Measurements from ENCODE around the gene RNF225. TPM values are rescaled to one million over a fixed set of nuclear protein-coding genes. Genes with fewer than 3 reads are reported as not detected.

RNF225 gene
- total and polyA plus RNA-seq, 2 of the 13 experiments (the other 11 are each of a cell fraction or from before 2014, with no cell fraction given) = not detected

- TF ChIP-seq HNF4G (IDR thresholded peaks at IDR 0.05; ENCODE audit: borderline replicate concordance, low read depth, low read length) (no peak; the same call in 1 of the 2 replicates), HNF4G (CRISPR knock-in tag; IDR thresholded peaks at IDR 0.05; ENCODE audit: borderline replicate concordance, low read depth) (peak; percentile 59), FOXP1 (IDR thresholded peaks at IDR 0.05) (no peak), FOXP1 (CRISPR knock-in tag; IDR thresholded peaks at IDR 0.05) (0 out of 2 replicates have a peak, but pooled peaks have one; percentile 3), NR0B2 (CRISPR knock-in tag; IDR thresholded peaks at IDR 0.05) (peak; percentile 87), TRIM24 (CRISPR knock-in tag; IDR thresholded peaks at IDR 0.05) (no peak), SPEN (CRISPR knock-in tag; IDR thresholded peaks at IDR 0.05; ENCODE audit: low read depth) (peak; percentile 96), ZNF282 (IDR thresholded peaks at IDR 0.05; ENCODE audit: partially characterized antibody) (no peak), STAG1 (CRISPR knock-in tag; IDR thresholded peaks at IDR 0.05) (peak; percentile 33; the same call in 1 of the 2 replicates), FUBP1 (CRISPR knock-in tag; IDR thresholded peaks at IDR 0.05; ENCODE audit: borderline replicate concordance) (no peak)
Measured at GRCh38 chr19:58380662-58381459, 14.6 kb upstream of the RNF225 start, which contains the start of gene ZNF837 (continued).
